CD4-positive, alpha-beta memory T cell (primary cell): ENCODE results near the gene WAS. TPM values are rescaled to one million over a fixed set of nuclear protein-coding genes. Genes with fewer than 3 reads are reported as not detected.

ENCODE experiments used
- CTCF ChIA-PET: fragments of 350-600 bp; sonication (Branson Sonifier 250); formaldehyde crosslinking; loops from one replicate; lab custom pipeline; 2021; ENCODE audit warnings: inconsistent platforms; ENCODE audit not compliant: partially characterized antibody; lab: Charles Lee
- POLR2A ChIA-PET: fragments of 350-600 bp; sonication (Branson Sonifier 250); formaldehyde crosslinking; loops from one replicate; lab custom pipeline; 2021; ENCODE audit not compliant: partially characterized antibody; lab: Charles Lee
- DNase-seq, 5 donors: peaks; one replicate each; pipeline versions ENCODE4 v3.0.0 to v3.0.0-alpha.2; 2020 to 2022; ENCODE audit warnings: mixed read lengths in 1 of 5
- H3K27ac ChIP-seq: one replicate; pipeline ENCODE4 v1.7.0; 2013; ENCODE audit warnings: low read depth, low read length
- H3K27me3 ChIP-seq: 2 replicates; pipeline ENCODE4 v1.7.0; 2013; ENCODE audit warnings: mild to moderate bottlenecking, low read length, moderate library complexity; ENCODE audit not compliant: insufficient read depth
- H3K36me3 ChIP-seq: 2 replicates; pipeline ENCODE4 v1.7.0; 2013; ENCODE audit warnings: mild to moderate bottlenecking, low read length, moderate library complexity; ENCODE audit not compliant: insufficient read depth
- H3K4me1 ChIP-seq: 2 replicates; pipeline ENCODE4 v1.7.0; 2013; ENCODE audit warnings: mild to moderate bottlenecking, low read length, moderate library complexity; ENCODE audit not compliant: insufficient read depth
- H3K4me3 ChIP-seq, 2 donors: one replicate each; pipeline ENCODE4 v1.7.0; 2013; ENCODE audit warnings: low read length in 2 of 2, mild to moderate bottlenecking in 1 of 2
- H3K9me3 ChIP-seq, 2 donors: one replicate each; pipeline ENCODE4 v1.7.0; 2013; ENCODE audit warnings: low read length in 2 of 2, control low read depth in 1 of 2; ENCODE audit not compliant: control insufficient read depth in 1 of 2
- H3K27ac Mint-ChIP-seq, 7 donors: one replicate each; pipeline ENCODE4 v1.8.0; 2020 to 2021; ENCODE audit warnings: mixed read lengths in 7 of 7, mild to moderate bottlenecking in 6 of 7, inconsistent platforms in 3 of 7, moderate library complexity in 3 of 7
- H3K27me3 Mint-ChIP-seq, 2 donors: one replicate each; pipeline ENCODE4 v1.8.0; 2020 to 2021; ENCODE audit warnings: mixed read lengths in 2 of 2
- H3K36me3 Mint-ChIP-seq, 2 donors: one replicate each; pipeline ENCODE4 v1.8.0; 2020 to 2021; ENCODE audit warnings: mixed read lengths in 2 of 2, inconsistent platforms in 1 of 2, mild to moderate bottlenecking in 1 of 2
- H3K4me1 Mint-ChIP-seq, 4 donors: one replicate each; pipeline ENCODE4 v1.8.0; 2020 to 2021; ENCODE audit warnings: mixed read lengths in 4 of 4, mild to moderate bottlenecking in 1 of 4
- H3K4me3 Mint-ChIP-seq, 8 donors: one replicate each; pipeline ENCODE4 v1.8.0; 2020 to 2021; ENCODE audit warnings: mixed read lengths in 8 of 8, mild to moderate bottlenecking in 7 of 8, moderate library complexity in 6 of 8, inconsistent platforms in 3 of 8
- H3K9me3 Mint-ChIP-seq, 8 donors: one replicate each; pipeline ENCODE4 v1.8.0; 2020 to 2021; ENCODE audit warnings: mixed read lengths in 8 of 8, mild to moderate bottlenecking in 5 of 8, inconsistent platforms in 3 of 8, moderate library complexity in 1 of 8
- intact Hi-C: fragments of 100-400 bp; cut with micrococcal nuclease; formaldehyde crosslinking; loops from one replicate; pipeline ENCODE4 v1.15.1; 2023
- polyA plus RNA-seq, 2 donors: library from polyadenylated mRNA; unstranded; fragments of 300-500 nt; fragmentation: Illumina TruSeq; gene quantifications; one replicate each; pipeline ENCODE4 v1.2.3, GENCODE V29; 2021
- total RNA-seq, 2 experiments: library from RNA; stranded (reverse); gene quantifications; one replicate each; pipeline ENCODE4 v1.2.3, GENCODE V29; 2021

The WAS gene
- total and polyA plus RNA-seq, 4 experiments from 2014 or later = 13.4 to 110 (median 71.0) TPM

DNA sequence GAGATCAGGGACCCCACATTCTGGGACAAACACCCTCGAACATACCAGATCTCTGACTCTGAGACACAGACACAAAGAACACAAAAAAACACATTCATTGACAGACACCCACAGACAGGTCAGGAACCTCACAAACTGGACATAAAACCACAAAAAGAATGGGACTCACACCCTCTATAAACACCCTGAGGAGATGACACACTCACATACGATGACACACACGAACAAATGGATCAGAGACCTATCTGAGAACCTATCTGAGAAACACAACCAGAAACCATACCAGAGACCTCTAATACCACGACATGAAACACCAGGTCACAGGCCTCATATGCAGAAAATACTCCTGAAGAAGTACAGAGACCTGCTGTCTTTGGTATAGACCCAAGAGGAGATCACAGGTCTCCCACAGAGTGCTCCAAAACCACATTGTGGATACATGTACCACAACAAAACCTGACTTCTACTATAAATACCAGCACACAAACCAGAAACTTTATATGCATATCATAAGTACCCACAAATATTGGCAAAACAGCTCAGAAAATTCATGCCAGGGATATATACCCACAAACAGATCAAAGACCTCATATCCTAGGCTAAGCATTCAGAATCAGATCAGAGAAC lies 32.4 kb downstream of the WAS start:
- DNase-seq = peak in 1 of 5 donors; percentile 21
- peak overlapping the region; percentile 83 to 97 (median 94) for H3K27ac Mint-ChIP-seq
- Histone ChIP-seq H3K4me1 (peaks cover 90% of the 10 kb centered on the region), H3K9me3 (no peaks in the 10 kb centered on the region), H3K4me3 (no peak overlapping the region), H3K27ac (no peak overlapping the region), H3K27me3 (no peaks in the 10 kb centered on the region), H3K36me3 (no peaks in the 10 kb centered on the region)
- H3K27me3 Mint-ChIP-seq = no peaks in the 10 kb centered on the region
- POLR2A ChIA-PET = interaction anchor here (1.1 to 8.7 kb wide), 2 partner anchors 21 to 86 kb away, joined by 3 to 82 read pairs; partner anchors contain the start of gene HDAC6
- H3K4me1 Mint-ChIP-seq = peaks cover 68 to 76% (median 72%) of the 10 kb centered on the region in 4 donors
- H3K4me3 Mint-ChIP-seq = peak overlapping the region in 6 of 8 donors; percentile 22 to 74 (median 48)
- no peaks in the 10 kb centered on the region for H3K36me3 Mint-ChIP-seq
- CTCF ChIA-PET = no interaction called here
- H3K9me3 Mint-ChIP-seq = peaks cover 0 to 1% (median 0%) of the 10 kb centered on the region in 8 donors
- intact Hi-C loops = no loop called here

- H3K4me3 Mint-ChIP-seq = no peak overlapping the region
- POLR2A ChIA-PET = interaction anchor here (1.2 to 2.2 kb wide), 4 partner anchors 9 to 217 kb away, joined by 4 to 13 read pairs (median 5); partner anchors contain the start of gene WAS
These were observed 36.4 kb downstream of the WAS start for GRCh38 chrX:48719958-48720357.

GRCh38 chrX:48720577-48721250 lies 37.1 kb downstream of the WAS start:
- Mint-ChIP-seq H3K27ac (no peak overlapping the region), H3K27me3 (no peaks in the 10 kb centered on the region), H3K4me3 (no peak overlapping the region), H3K9me3 (peaks cover 0 to 1% (median 0%) of the 10 kb centered on the region in 8 donors), H3K36me3 (no peaks in the 10 kb centered on the region), H3K4me1 (peaks cover 27 to 34% (median 32%) of the 10 kb centered on the region in 4 donors)
- H3K27ac ChIP-seq = no peak overlapping the region
- ChIA-PET POLR2A (interaction anchor here (0.9 to 1.3 kb wide), 2 partner anchors 8 to 16 kb away, joined by 3 to 17 read pairs; no protein-coding TSS in a partner anchor), CTCF (interaction anchor here (1.0 kb wide), 1 partner anchor 72 kb away, joined by 3 read pairs; no protein-coding TSS in a partner anchor)
- peak in 3 of 5 donors; percentile 26 to 51 (median 38) for DNase-seq
- intact Hi-C loops = no loop called here
- no peaks in the 10 kb centered on the region for H3K36me3 ChIP-seq
- H3K4me1 ChIP-seq = peaks cover 65% of the 10 kb centered on the region
- no peaks in the 10 kb centered on the region for H3K27me3 ChIP-seq
- no peaks in the 10 kb centered on the region for H3K9me3 ChIP-seq
- H3K4me3 ChIP-seq = no peak overlapping the region

More at GRCh38 chrX:48719958-48720357, 36.4 kb downstream of the WAS start:
- H3K9me3 ChIP-seq = no peaks in the 10 kb centered on the region
- intact Hi-C loops = no loop called here
- H3K4me1 ChIP-seq = peaks cover 65% of the 10 kb centered on the region
- Mint-ChIP-seq H3K4me1 (peaks cover 32 to 37% (median 36%) of the 10 kb centered on the region in 4 donors), H3K9me3 (peaks cover 0 to 1% (median 0%) of the 10 kb centered on the region in 8 donors), H3K27me3 (no peaks in the 10 kb centered on the region), H3K36me3 (no peaks in the 10 kb centered on the region), H3K27ac (no peak overlapping the region)
- no peak overlapping the region for H3K27ac ChIP-seq
- no peaks in the 10 kb centered on the region for H3K27me3 ChIP-seq
- CTCF ChIA-PET = no interaction called here
- DNase-seq = no peak
- no peaks in the 10 kb centered on the region for H3K36me3 ChIP-seq
- no peak overlapping the region for H3K4me3 ChIP-seq

GRCh38 chrX:48721916-48722315 lies 38.3 kb downstream of the WAS start:
- H3K9me3 ChIP-seq = no peaks in the 10 kb centered on the region
- Mint-ChIP-seq H3K4me3 (no peak overlapping the region), H3K27me3 (no peaks in the 10 kb centered on the region), H3K9me3 (peaks cover 0 to 3% (median 0%) of the 10 kb centered on the region in 8 donors), H3K36me3 (no peaks in the 10 kb centered on the region), H3K27ac (no peak overlapping the region), H3K4me1 (peaks cover 25 to 34% (median 33%) of the 10 kb centered on the region in 4 donors)
- H3K27ac ChIP-seq = no peak overlapping the region
- intact Hi-C loops = no loop called here
- ChIA-PET POLR2A (no interaction called here), CTCF (no interaction called here)
- no peaks in the 10 kb centered on the region for H3K36me3 ChIP-seq
- H3K27me3 ChIP-seq = no peaks in the 10 kb centered on the region
- H3K4me3 ChIP-seq = no peak overlapping the region
- DNase-seq = no peak
- H3K4me1 ChIP-seq = peaks cover 65% of the 10 kb centered on the region

GRCh38 chrX:48726596-48726995 lies 43.0 kb downstream of the WAS start:
- intact Hi-C loops = no loop called here

DNA sequence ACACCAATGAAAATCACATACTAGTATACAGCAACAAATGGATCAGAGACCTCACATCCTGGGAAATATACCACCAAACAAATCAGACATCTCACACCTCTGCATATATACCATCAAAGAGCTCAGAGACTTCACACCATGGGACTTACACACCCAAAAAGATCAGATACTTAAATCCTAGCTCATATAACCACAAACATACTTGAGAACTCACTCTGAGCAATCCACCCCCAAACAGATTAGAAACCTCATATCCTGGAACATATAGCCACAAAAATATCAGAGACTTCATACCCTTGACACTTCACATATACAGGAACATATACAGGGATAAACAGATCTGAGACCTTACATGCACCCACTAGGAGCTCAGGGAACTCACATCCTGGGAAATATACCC lies 45.1 kb downstream of the WAS start:
- Mint-ChIP-seq H3K36me3 (peaks cover 0 to 4% of the 10 kb centered on the region in 2 donors), H3K27ac (peak overlapping the region in 4 of 7 donors; percentile 6 to 38 (median 11)), H3K27me3 (no peaks in the 10 kb centered on the region), H3K4me3 (peak overlapping the region in 1 of 8 donors; percentile 39), H3K9me3 (peaks cover 0 to 24% (median 7%) of the 10 kb centered on the region in 8 donors), H3K4me1 (peaks cover 26 to 43% (median 35%) of the 10 kb centered on the region in 4 donors)
- no peaks in the 10 kb centered on the region for H3K27me3 ChIP-seq
- H3K4me3 ChIP-seq = no peak overlapping the region
- intact Hi-C loops = no loop called here
- ChIA-PET CTCF (no interaction called here), POLR2A (interaction anchor here (1.2 to 1.4 kb wide), 3 partner anchors 9 to 15 kb away, joined by 3 to 6 read pairs (median 5); no protein-coding TSS in a partner anchor)
- no peak for DNase-seq
- H3K9me3 ChIP-seq = no peaks in the 10 kb centered on the region
- H3K36me3 ChIP-seq = no peaks in the 10 kb centered on the region
- H3K4me1 ChIP-seq = peaks cover 39% of the 10 kb centered on the region
- no peak overlapping the region for H3K27ac ChIP-seq

More at GRCh38 chrX:48726596-48726995, 43.0 kb downstream of the WAS start:
- Mint-ChIP-seq H3K9me3 (peaks cover 0 to 24% (median 7%) of the 10 kb centered on the region in 8 donors), H3K4me1 (peaks cover 26 to 39% (median 36%) of the 10 kb centered on the region in 4 donors), H3K27me3 (no peaks in the 10 kb centered on the region), H3K4me3 (peak overlapping the region in 4 of 8 donors; percentile 10 to 59 (median 24)), H3K27ac (peak overlapping the region in 6 of 7 donors; percentile 23 to 76 (median 29)), H3K36me3 (peaks cover 0 to 4% of the 10 kb centered on the region in 2 donors)
- Histone ChIP-seq H3K27ac (no peak overlapping the region), H3K9me3 (no peaks in the 10 kb centered on the region), H3K4me3 (no peak overlapping the region), H3K4me1 (peaks cover 46% of the 10 kb centered on the region), H3K36me3 (no peaks in the 10 kb centered on the region), H3K27me3 (no peaks in the 10 kb centered on the region)
- ChIA-PET CTCF (no interaction called here), POLR2A (interaction anchor here (1.5 to 2.8 kb wide), 2 partner anchors 10 to 13 kb away, joined by 5 to 16 read pairs; no protein-coding TSS in a partner anchor)
- peak in 3 of 5 donors; percentile 20 to 41 (median 20) for DNase-seq
